SK-N-SH (cell line): ENCODE results near the gene SIX5. TPM values are rescaled to one million over a fixed set of nuclear protein-coding genes. Genes with fewer than 3 reads are reported as not detected.

Experiments used
- CTCF ChIA-PET: fragments of 300-600, 350-600 bp; formaldehyde crosslinking; extraction: SDS; loops from one replicate; lab custom pipeline; 2021; lab: Yijun Ruan, JAX
- POLR2A ChIA-PET: fragments of 350-600 bp; sonication (Branson Sonifier 250); formaldehyde crosslinking; extraction: SDS; loops from one replicate; lab custom pipeline; 2020; ENCODE audit warnings: antibody characterized with exemption, inconsistent platforms; lab: Yijun Ruan, JAX
- DNase-seq: peaks from one replicate; pipeline ENCODE4 v3.0.0; 2012
- H2AFZ ChIP-seq: fragments of 200-600 bp; sonication (generic); 2 replicates; pipeline ENCODE4 v1.8.1; 2016; ENCODE audit warnings: antibody characterized with exemption, mild to moderate bottlenecking, low read depth
- H3F3A ChIP-seq: fragments of 200-600 bp; sonication (generic); replicated peaks from 2 replicates; pipeline ENCODE3; 2016; ENCODE audit warnings: antibody characterized with exemption, mild to moderate bottlenecking; ENCODE audit not compliant: insufficient read depth
- H3K27ac ChIP-seq, 2 experiments: fragments of 200-500 bp in 1 of 2; fragments of 200-600 bp in 1 of 2; sonication (Bioruptor generic) in 1 of 2; sonication (generic), shearing (Covaris generic) in 1 of 2; 2 replicates each; pipeline versions ENCODE4 v1.5.1 to v1.6.1; 2014 to 2016; ENCODE audit warnings: low read depth in 2 of 2, inconsistent platforms in 1 of 2, low read length in 1 of 2, mild to moderate bottlenecking in 1 of 2, mixed read lengths in 1 of 2
- H3K27me3 ChIP-seq: fragments of 200-600 bp; sonication (generic), shearing (Covaris generic); 2 replicates; pipeline ENCODE4 v1.6.1; 2016; ENCODE audit warnings: mixed run types; ENCODE audit not compliant: insufficient read depth
- H3K36me3 ChIP-seq, 2 experiments: fragments of 200-500 bp in 1 of 2; fragments of 200-600 bp in 1 of 2; sonication (Bioruptor generic) in 1 of 2; sonication (generic) in 1 of 2; replicated peaks in 1 of 2; 2 replicates each; pipeline versions ENCODE3 to v1.5.1; 2014 to 2016; ENCODE audit warnings: low read length in 1 of 2, mild to moderate bottlenecking in 1 of 2; ENCODE audit not compliant: insufficient read depth in 2 of 2, control insufficient read depth in 1 of 2
- H3K4me1 ChIP-seq, 2 experiments: fragments of 200-500 bp in 1 of 2; fragments of 200-600 bp in 1 of 2; sonication (Bioruptor generic) in 1 of 2; sonication (generic), shearing (Covaris generic) in 1 of 2; 2 replicates each; pipeline versions ENCODE4 v1.5.1 to v1.6.1; 2014 to 2016; ENCODE audit warnings: low read depth in 1 of 2, low read length in 1 of 2, mixed run types in 1 of 2; ENCODE audit not compliant: insufficient read depth in 2 of 2, control insufficient read depth in 1 of 2
- H3K4me2 ChIP-seq: fragments of 200-600 bp; sonication (generic), shearing (Covaris generic); 2 replicates; pipeline ENCODE4 v1.6.1; 2017; ENCODE audit warnings: mixed run types
- H3K4me3 ChIP-seq, 2 experiments: fragments of 200-500 bp in 1 of 2; fragments of 200-600 bp in 1 of 2; sonication (Bioruptor generic) in 1 of 2; sonication (generic), shearing (Covaris generic) in 1 of 2; 2 replicates each; pipeline versions ENCODE4 v1.5.1 to v1.8.1; 2014 to 2016; ENCODE audit warnings: low read depth in 2 of 2, inconsistent platforms in 1 of 2, low read length in 1 of 2, mild to moderate bottlenecking in 1 of 2, mixed read lengths in 1 of 2, moderate library complexity in 1 of 2
- H3K79me2 ChIP-seq: fragments of 200-600 bp; sonication (generic); 2 replicates; pipeline ENCODE4 v1.8.1; 2017; ENCODE audit warnings: mild to moderate bottlenecking; ENCODE audit not compliant: insufficient read depth
- H3K9ac ChIP-seq: fragments of 200-600 bp; sonication (generic); 2 replicates; pipeline ENCODE4 v1.6.1; 2017; ENCODE audit warnings: mixed run types
- H3K9me2 ChIP-seq: fragments of 200-600 bp; sonication (generic); 2 replicates; pipeline ENCODE4 v1.6.1; 2017; ENCODE audit warnings: mixed run types
- H3K9me3 ChIP-seq: fragments of 200-600 bp; sonication (generic); 2 replicates; pipeline ENCODE4 v1.6.1; 2017; ENCODE audit warnings: mixed run types, mild to moderate bottlenecking, moderate library complexity
- H4K20me1 ChIP-seq: fragments of 200-600 bp; sonication (generic); 2 replicates; pipeline ENCODE4 v1.6.1; 2017; ENCODE audit warnings: mild to moderate bottlenecking, mixed run types; ENCODE audit not compliant: insufficient read depth
- CHD2 ChIP-seq: fragments of 150-350 bp; IDR thresholded peaks from 2 replicates; pipeline ENCODE4 v1.6.1; 2018; ENCODE audit warnings: low read length; ENCODE audit not compliant: partially characterized antibody
- EP300 ChIP-seq, 2 experiments: IDR thresholded peaks; 2 replicates each; pipeline versions ENCODE4 v1.4.0 to v1.6.1; 2012; ENCODE audit warnings: borderline replicate concordance in 1 of 2, low read depth in 1 of 2, low read length in 1 of 2
- MEF2A ChIP-seq: IDR thresholded peaks from 2 replicates; pipeline ENCODE4 v1.4.0; 2012; ENCODE audit warnings: low read depth, borderline replicate concordance
- MXI1 ChIP-seq: IDR thresholded peaks from 2 replicates; pipeline ENCODE4 v1.6.1; 2012; ENCODE audit warnings: mild to moderate bottlenecking, low read depth, low read length, improper control_type of control experiment
- NRF1 ChIP-seq: IDR thresholded peaks from 2 replicates; pipeline ENCODE4 v1.6.1; 2012; ENCODE audit warnings: low read depth, mild to moderate bottlenecking, low read length
- RCOR1 ChIP-seq: fragments of 150-350 bp; IDR thresholded peaks from 2 replicates; pipeline ENCODE4 v1.6.1; 2017; ENCODE audit warnings: antibody characterized with exemption, low read length
- SIN3A ChIP-seq: IDR thresholded peaks from 2 replicates; pipeline ENCODE4 v1.6.1; 2012; ENCODE audit warnings: low read depth, mild to moderate bottlenecking, low read length, moderate library complexity, borderline replicate concordance
- TAF1 ChIP-seq: IDR thresholded peaks from 2 replicates; pipeline ENCODE4 v1.6.1; 2012; ENCODE audit warnings: low read depth, mild to moderate bottlenecking, low read length, moderate library complexity, borderline replicate concordance
- WGBS: methylation state at CpG from one replicate; pipeline ENCODE4 v1.1.6; 2017; ENCODE audit warnings: low lambda C conversion rate; 5-methylcytosine and 5-hydroxymethylcytosine counted together
- polyA plus RNA-seq, 3 experiments: library from polyadenylated mRNA; depleted of rRNA; stranded (reverse); fragments of >200 nt; gene quantifications; 2 replicates each; pipeline ENCODE4 v1.2.3, GENCODE V29; 2012
- TF ChIP-seq, protein P1 (sequence below): IDR thresholded peaks from 2 replicates; pipeline ENCODE4 v1.4.0; 2012; ENCODE audit warnings: low read depth, borderline replicate concordance
- TF ChIP-seq, protein P2 (sequence below): IDR thresholded peaks from 2 replicates; pipeline ENCODE4 v1.4.0; 2012; ENCODE audit warnings: low read depth
- TF ChIP-seq, protein P3 (sequence below): fragments of 150-350 bp; IDR thresholded peaks from 2 replicates; pipeline ENCODE4 v1.6.1; 2017; ENCODE audit warnings: antibody characterized with exemption, low read length, low read depth, borderline replicate concordance
- TF ChIP-seq, protein P4 (sequence below): IDR thresholded peaks from 2 replicates; pipeline ENCODE4 v1.6.1; 2012; ENCODE audit warnings: mild to moderate bottlenecking, low read depth, low read length, moderate library complexity

The SIX5 gene
- polyA plus RNA-seq, 1 of the 3 experiments (the other 2 are of a cell fraction): 8.4 TPM

DNA sequence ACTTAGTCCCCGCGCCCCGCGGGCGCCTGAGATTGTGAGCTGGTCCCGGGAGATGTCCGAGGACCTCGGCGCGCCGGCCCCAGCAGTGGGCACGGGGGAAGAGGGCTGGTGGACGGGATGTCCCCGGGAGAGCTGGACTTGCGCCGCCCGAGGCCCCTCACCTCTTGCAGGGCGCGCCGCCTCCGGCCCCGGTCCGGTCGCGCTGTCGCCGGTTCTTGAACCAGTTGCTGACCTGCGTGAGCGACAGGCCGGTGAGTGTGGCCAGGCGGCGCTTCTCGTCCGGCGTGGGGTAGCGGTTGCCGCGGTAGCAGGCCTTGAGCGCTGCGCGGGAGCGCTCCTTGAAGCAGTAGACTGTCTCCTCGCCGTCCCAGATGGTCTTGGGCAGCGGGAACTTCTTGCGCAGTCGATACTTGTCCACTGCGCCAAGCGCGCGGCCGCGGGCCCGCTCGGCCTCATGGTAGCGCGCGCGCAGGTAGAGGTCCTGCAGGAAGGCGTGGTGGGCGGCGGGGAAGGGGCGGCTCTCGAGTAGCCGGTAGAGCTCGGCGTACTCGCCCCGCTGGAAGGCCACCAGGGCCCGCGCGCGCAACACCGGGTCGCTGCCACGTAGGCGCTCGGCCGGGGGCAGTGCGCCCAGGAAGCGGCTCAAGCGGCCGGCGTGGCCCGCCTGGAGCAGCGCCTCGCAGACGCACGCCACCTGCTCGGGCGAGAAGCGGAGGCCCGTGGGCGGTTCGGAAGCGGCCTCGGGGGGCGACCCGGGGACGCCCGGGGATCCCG lies 984 bp downstream of the SIX5 start:
- WGBS: 2% methylated on average over 18 of the region's 102 CpGs
- H3K4me1 ChIP-seq: peaks cover 8 to 29% of the 10 kb centered on the region in 2 experiments; a peak in 3 of 4 replicates
- no peaks in the 10 kb centered on the region for H3K9me3 ChIP-seq
- TF ChIP-seq RCOR1: no peak
- TF ChIP-seq, protein P1, sequence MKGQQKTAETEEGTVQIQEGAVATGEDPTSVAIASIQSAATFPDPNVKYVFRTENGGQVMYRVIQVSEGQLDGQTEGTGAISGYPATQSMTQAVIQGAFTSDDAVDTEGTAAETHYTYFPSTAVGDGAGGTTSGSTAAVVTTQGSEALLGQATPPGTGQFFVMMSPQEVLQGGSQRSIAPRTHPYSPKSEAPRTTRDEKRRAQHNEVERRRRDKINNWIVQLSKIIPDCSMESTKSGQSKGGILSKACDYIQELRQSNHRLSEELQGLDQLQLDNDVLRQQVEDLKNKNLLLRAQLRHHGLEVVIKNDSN: no peak
- TF ChIP-seq MXI1: 0 out of 2 replicates have a peak, but pooled peaks have one; percentile 15
- peak; percentile 28; the same call in 1 of the 2 replicates for TF ChIP-seq NRF1
- TF ChIP-seq EP300 (IDR thresholded peaks at IDR 0.05; ENCODE audit: borderline replicate concordance in 1 of 2, low read depth in 1 of 2, low read length in 1 of 2): no peak
- TF ChIP-seq, protein P2, sequence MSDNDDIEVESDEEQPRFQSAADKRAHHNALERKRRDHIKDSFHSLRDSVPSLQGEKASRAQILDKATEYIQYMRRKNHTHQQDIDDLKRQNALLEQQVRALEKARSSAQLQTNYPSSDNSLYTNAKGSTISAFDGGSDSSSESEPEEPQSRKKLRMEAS: peak; percentile 45; the same call in 1 of the 2 replicates
- 0 out of 2 replicates have a peak, but pooled peaks have one; percentile 42 for TF ChIP-seq SIN3A
- TF ChIP-seq CHD2: no peak
- TF ChIP-seq TAF1: peak; percentile 15; the same call in 1 of the 2 replicates
- TF ChIP-seq, protein P3, sequence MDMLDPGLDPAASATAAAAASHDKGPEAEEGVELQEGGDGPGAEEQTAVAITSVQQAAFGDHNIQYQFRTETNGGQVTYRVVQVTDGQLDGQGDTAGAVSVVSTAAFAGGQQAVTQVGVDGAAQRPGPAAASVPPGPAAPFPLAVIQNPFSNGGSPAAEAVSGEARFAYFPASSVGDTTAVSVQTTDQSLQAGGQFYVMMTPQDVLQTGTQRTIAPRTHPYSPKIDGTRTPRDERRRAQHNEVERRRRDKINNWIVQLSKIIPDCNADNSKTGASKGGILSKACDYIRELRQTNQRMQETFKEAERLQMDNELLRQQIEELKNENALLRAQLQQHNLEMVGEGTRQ: no peak
- TF ChIP-seq MEF2A: no peak
- H3K79me2 ChIP-seq: no peaks in the 10 kb centered on the region
- no peaks in the 10 kb centered on the region for H3K9me2 ChIP-seq
- peaks cover 11% of the 10 kb centered on the region; the same call in 1 of the 2 replicates for H4K20me1 ChIP-seq
- H2AFZ ChIP-seq: no peak overlapping the region
- peak; percentile 67 for DNase-seq
- peak overlapping the region; percentile 99 for H3K4me2 ChIP-seq
- ChIA-PET POLR2A (interaction anchor here (1.2 to 3.6 kb wide), 4 partner anchors 14 to 51 kb away, joined by 3 to 11 read pairs (median 4); partner anchors contain the start of genes DMPK, DMWD and FBXO46), CTCF (interaction anchor here (0.9 to 5.9 kb wide), 16 partner anchors 10 to 192 kb away, joined by 3 to 100 read pairs (median 7); partner anchors contain the start of genes DMWD and QPCTL)
- H3K27ac ChIP-seq: peak overlapping the region; percentile 84 to 95
- H3K36me3 ChIP-seq: peaks cover 1 to 19% of the 10 kb centered on the region in 2 experiments
- H3K4me3 ChIP-seq: peak overlapping the region; percentile 64 to 70
- peaks cover 33% of the 10 kb centered on the region for H3F3A ChIP-seq
- H3K27me3 ChIP-seq: no peaks in the 10 kb centered on the region
- peak overlapping the region; percentile 78 for H3K9ac ChIP-seq

DNA sequence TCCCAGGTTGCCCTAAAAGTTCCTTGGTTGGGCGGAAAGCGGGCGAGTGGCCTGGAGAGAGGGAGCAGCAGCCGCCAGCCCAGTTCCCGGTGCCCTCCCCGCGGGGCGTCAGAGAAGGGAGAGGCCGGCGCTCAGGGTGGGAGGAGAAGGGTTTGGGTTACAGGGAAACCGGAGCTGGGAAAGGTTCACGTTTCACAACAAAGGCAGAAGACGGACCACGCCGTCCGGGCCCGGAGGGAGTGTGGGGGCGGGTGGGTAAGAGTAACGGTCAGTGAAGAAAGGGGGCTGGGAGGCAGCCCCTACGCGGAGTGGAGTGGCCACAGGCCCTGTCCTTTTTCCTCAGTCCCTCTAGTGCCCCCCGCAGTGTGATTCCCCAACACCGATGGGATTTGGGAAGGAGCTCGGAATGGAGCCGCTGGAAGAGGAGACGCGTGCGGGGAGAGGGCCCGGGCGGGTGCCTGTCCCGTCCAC lies 1.6 kb downstream of the SIX5 start:
- Histone ChIP-seq H4K20me1 (peaks cover 11% of the 10 kb centered on the region; the same call in 1 of the 2 replicates), H3K9ac (peak overlapping the region; percentile 78), H3K4me3 (peak overlapping the region; percentile 64 to 70), H3K27ac (peak overlapping the region; percentile 1 to 84; a peak in 3 of 4 replicates), H3K4me1 (peaks cover 8 to 28% of the 10 kb centered on the region in 2 experiments; a peak in 3 of 4 replicates), H3K79me2 (no peaks in the 10 kb centered on the region), H3F3A (peaks cover 30% of the 10 kb centered on the region), H3K36me3 (peaks cover 0 to 13% of the 10 kb centered on the region in 2 experiments), H2AFZ (peak overlapping the region; percentile 60; the same call in 1 of the 2 replicates), H3K9me3 (no peaks in the 10 kb centered on the region), H3K27me3 (no peaks in the 10 kb centered on the region), H3K4me2 (peak overlapping the region; percentile 99), H3K9me2 (no peaks in the 10 kb centered on the region)
- ChIA-PET CTCF (interaction anchor here (0.9 to 5.1 kb wide), 9 partner anchors 10 to 193 kb away, joined by 3 to 33 read pairs (median 3); partner anchors contain the start of gene DMWD), POLR2A (interaction anchor here (1.2 to 3.6 kb wide), 2 partner anchors 15 to 50 kb away, joined by 4 to 11 read pairs; partner anchors contain the start of gene DMPK)
- DNase-seq: no peak
- TF ChIP-seq TAF1: 0 out of 2 replicates have a peak, but pooled peaks have one; percentile 24
- TF ChIP-seq SIN3A: peak; percentile 80; the same call in 1 of the 2 replicates
- TF ChIP-seq, protein P4, sequence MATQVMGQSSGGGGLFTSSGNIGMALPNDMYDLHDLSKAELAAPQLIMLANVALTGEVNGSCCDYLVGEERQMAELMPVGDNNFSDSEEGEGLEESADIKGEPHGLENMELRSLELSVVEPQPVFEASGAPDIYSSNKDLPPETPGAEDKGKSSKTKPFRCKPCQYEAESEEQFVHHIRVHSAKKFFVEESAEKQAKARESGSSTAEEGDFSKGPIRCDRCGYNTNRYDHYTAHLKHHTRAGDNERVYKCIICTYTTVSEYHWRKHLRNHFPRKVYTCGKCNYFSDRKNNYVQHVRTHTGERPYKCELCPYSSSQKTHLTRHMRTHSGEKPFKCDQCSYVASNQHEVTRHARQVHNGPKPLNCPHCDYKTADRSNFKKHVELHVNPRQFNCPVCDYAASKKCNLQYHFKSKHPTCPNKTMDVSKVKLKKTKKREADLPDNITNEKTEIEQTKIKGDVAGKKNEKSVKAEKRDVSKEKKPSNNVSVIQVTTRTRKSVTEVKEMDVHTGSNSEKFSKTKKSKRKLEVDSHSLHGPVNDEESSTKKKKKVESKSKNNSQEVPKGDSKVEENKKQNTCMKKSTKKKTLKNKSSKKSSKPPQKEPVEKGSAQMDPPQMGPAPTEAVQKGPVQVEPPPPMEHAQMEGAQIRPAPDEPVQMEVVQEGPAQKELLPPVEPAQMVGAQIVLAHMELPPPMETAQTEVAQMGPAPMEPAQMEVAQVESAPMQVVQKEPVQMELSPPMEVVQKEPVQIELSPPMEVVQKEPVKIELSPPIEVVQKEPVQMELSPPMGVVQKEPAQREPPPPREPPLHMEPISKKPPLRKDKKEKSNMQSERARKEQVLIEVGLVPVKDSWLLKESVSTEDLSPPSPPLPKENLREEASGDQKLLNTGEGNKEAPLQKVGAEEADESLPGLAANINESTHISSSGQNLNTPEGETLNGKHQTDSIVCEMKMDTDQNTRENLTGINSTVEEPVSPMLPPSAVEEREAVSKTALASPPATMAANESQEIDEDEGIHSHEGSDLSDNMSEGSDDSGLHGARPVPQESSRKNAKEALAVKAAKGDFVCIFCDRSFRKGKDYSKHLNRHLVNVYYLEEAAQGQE: no peak
- TF ChIP-seq RCOR1: no peak
- TF ChIP-seq, protein P2: peak; percentile 96
- TF ChIP-seq MEF2A: no peak
- no peak for TF ChIP-seq EP300 (IDR thresholded peaks at IDR 0.05; ENCODE audit: borderline replicate concordance in 1 of 2, low read depth in 1 of 2, low read length in 1 of 2)
- 14% methylated on average over 29 of the region's 31 CpGs for WGBS
